DMS114 treated with DMSO at 0.1 percent for 48 hours (cell line): ENCODE measurements around the gene ISLR2.
"Not testable (repeated sequence)": the region's sequence is repeated elsewhere in the genome, so short reads cannot be mapped to it uniquely, and the experiment has no call there.

Source experiments
- DNase-seq: peaks from one replicate; lab custom pipeline; 2025; ENCODE audit not compliant: unreplicated experiment; lab: John Stamatoyannopoulos, UW

ISLR2 gene

GRCh38 chr15:74155766-74156417 lies 25.5 kb downstream of the ISLR2 start:
- DNase-seq, result no peak

GRCh38 chr15:74156678-74157411 lies 26.5 kb downstream of the ISLR2 start:
- DNase-seq, result no peak

GRCh38 chr15:74157868-74158827 lies 27.8 kb downstream of the ISLR2 start:
- DNase-seq, result no peak

- no peak for DNase-seq
Observed at GRCh38 chr15:74158855-74159650, 28.7 kb downstream of the ISLR2 start.

GRCh38 chr15:74159773-74160172 lies 29.4 kb downstream of the ISLR2 start:
- DNase-seq, result no peak

- DNase-seq, result not testable (repeated sequence)
Observed at GRCh38 chr15:74160390-74160789, 30.0 kb downstream of the ISLR2 start.

- not testable (repeated sequence) for DNase-seq
Observed at GRCh38 chr15:74162195-74162536, 31.8 kb downstream of the ISLR2 start.

- no peak for DNase-seq
Observed at GRCh38 chr15:74165461-74165860, 35.1 kb downstream of the ISLR2 start.

- DNase-seq, result no peak
Observed at GRCh38 chr15:74167891-74168331, 37.5 kb downstream of the ISLR2 start.

- no peak for DNase-seq
Observed at GRCh38 chr15:74168711-74169126, 38.3 kb downstream of the ISLR2 start.

- DNase-seq, result no peak
Observed at GRCh38 chr15:74170071-74170844, 39.9 kb downstream of the ISLR2 start.

GRCh38 chr15:74170875-74171578 lies 40.6 kb downstream of the ISLR2 start:
- no peak for DNase-seq

- no peak for DNase-seq
Observed at GRCh38 chr15:74171965-74172541, 41.7 kb downstream of the ISLR2 start.

- DNase-seq, result no peak
Observed at GRCh38 chr15:74172701-74173379, 42.5 kb downstream of the ISLR2 start.

- DNase-seq, result no peak
Observed at GRCh38 chr15:74173380-74174218, 43.2 kb downstream of the ISLR2 start, which contains the start of gene ISLR. Gene ISLR (plus strand): TSS chr15:74173710. CDS start chr15:74174859, 1,149 bp downstream.

GRCh38 chr15:74174219-74174957 lies 44.0 kb downstream of the ISLR2 start:
- no peak for DNase-seq

GRCh38 chr15:74174958-74175253 lies 44.5 kb downstream of the ISLR2 start:
- DNase-seq, result no peak
